Astrocyte (in vitro differentiated cells and primary cell): ENCODE results near the gene KLRC3.

Experiments
- EZH2 ChIP-seq: IDR thresholded peaks from 2 replicates; pipeline ENCODE4 v1.6.1; 2012; ENCODE audit warnings: mild to moderate bottlenecking, low read length, inconsistent platforms; ENCODE audit not compliant: insufficient read depth
- TF ChIP-seq, protein P1 (sequence below): IDR thresholded peaks from 2 replicates; pipeline ENCODE4 v1.5.1; 2011; ENCODE audit warnings: low read depth, mild to moderate bottlenecking, inconsistent platforms, low read length, moderate library complexity; ENCODE audit not compliant: insufficient read depth

- TF ChIP-seq EZH2, result no peak
- TF ChIP-seq, protein P1, sequence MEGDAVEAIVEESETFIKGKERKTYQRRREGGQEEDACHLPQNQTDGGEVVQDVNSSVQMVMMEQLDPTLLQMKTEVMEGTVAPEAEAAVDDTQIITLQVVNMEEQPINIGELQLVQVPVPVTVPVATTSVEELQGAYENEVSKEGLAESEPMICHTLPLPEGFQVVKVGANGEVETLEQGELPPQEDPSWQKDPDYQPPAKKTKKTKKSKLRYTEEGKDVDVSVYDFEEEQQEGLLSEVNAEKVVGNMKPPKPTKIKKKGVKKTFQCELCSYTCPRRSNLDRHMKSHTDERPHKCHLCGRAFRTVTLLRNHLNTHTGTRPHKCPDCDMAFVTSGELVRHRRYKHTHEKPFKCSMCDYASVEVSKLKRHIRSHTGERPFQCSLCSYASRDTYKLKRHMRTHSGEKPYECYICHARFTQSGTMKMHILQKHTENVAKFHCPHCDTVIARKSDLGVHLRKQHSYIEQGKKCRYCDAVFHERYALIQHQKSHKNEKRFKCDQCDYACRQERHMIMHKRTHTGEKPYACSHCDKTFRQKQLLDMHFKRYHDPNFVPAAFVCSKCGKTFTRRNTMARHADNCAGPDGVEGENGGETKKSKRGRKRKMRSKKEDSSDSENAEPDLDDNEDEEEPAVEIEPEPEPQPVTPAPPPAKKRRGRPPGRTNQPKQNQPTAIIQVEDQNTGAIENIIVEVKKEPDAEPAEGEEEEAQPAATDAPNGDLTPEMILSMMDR, result no peak
Measured at GRCh38 chr12:10448236-10448635, 27.8 kb upstream of the KLRC3 start.
